Neural progenitor cell (in vitro differentiated cells): ENCODE results near the gene WRAP73. TPM values are rescaled to one million over a fixed set of nuclear protein-coding genes. Genes with fewer than 3 reads are reported as not detected.

ENCODE experiments used
- DNase-seq: peaks from one replicate; pipeline ENCODE4 v3.0.0-alpha.2; 2016; ENCODE audit warnings: low spot score
- H2AFZ ChIP-seq: fragments of 200-600 bp; sonication (generic); replicated peaks from 2 replicates; pipeline ENCODE4 v1.6.1; 2016; ENCODE audit warnings: antibody characterized with exemption
- H3F3A ChIP-seq: fragments of 200-600 bp; sonication (generic); 2 replicates; pipeline ENCODE4 v1.6.1; 2016; ENCODE audit warnings: antibody characterized with exemption, low read depth
- H3K27ac ChIP-seq: fragments of 200-600 bp; sonication (generic); 2 replicates; pipeline ENCODE4 v1.5.1; 2016; ENCODE audit warnings: mild to moderate bottlenecking
- H3K27me3 ChIP-seq: fragments of 200-600 bp; sonication (generic); 2 replicates; pipeline ENCODE4 v1.6.1; 2016; ENCODE audit warnings: mild to moderate bottlenecking, moderate library complexity
- H3K36me3 ChIP-seq: fragments of 200-600 bp; sonication (generic); 2 replicates; pipeline ENCODE4 v1.5.1; 2016
- H3K4me1 ChIP-seq: fragments of 200-600 bp; sonication (generic); 2 replicates; pipeline ENCODE4 v1.6.1; 2016; ENCODE audit warnings: mixed run types
- H3K4me2 ChIP-seq: fragments of 200-600 bp; sonication (generic); 2 replicates; pipeline ENCODE4 v1.6.1; 2016
- H3K4me3 ChIP-seq: fragments of 200-600 bp; sonication (generic); 2 replicates; pipeline ENCODE4 v1.5.1; 2016
- H3K79me2 ChIP-seq: fragments of 200-600 bp; sonication (generic); 2 replicates; pipeline ENCODE4 v1.6.1; 2016; ENCODE audit warnings: low read depth
- H3K9ac ChIP-seq: fragments of 200-600 bp; sonication (generic); 2 replicates; pipeline ENCODE4 v1.6.1; 2016
- H3K9me3 ChIP-seq: fragments of 200-600 bp; sonication (generic); 2 replicates; pipeline ENCODE4 v1.5.1; 2016; ENCODE audit warnings: low read depth
- H4K20me1 ChIP-seq: fragments of 200-600 bp; sonication (generic); 2 replicates; pipeline ENCODE4 v1.6.1; 2016; ENCODE audit warnings: low read depth
- H3K27ac Mint-ChIP-seq: 3 replicates; pipeline ENCODE4 v1.8.0; 2021; ENCODE audit warnings: mixed read lengths
- H3K27me3 Mint-ChIP-seq: 2 replicates; pipeline ENCODE4 v1.8.0; 2022; ENCODE audit warnings: low read depth, mild to moderate bottlenecking, inconsistent platforms, moderate library complexity, mixed read lengths; ENCODE audit not compliant: insufficient read depth
- H3K36me3 Mint-ChIP-seq: 3 replicates; pipeline ENCODE4 v1.8.0; 2021; ENCODE audit warnings: mixed read lengths
- H3K4me1 Mint-ChIP-seq: 3 replicates; pipeline ENCODE4 v1.8.0; 2021; ENCODE audit warnings: mixed read lengths
- H3K4me3 Mint-ChIP-seq: 3 replicates; pipeline ENCODE4 v1.8.0; 2021; ENCODE audit warnings: mild to moderate bottlenecking, moderate library complexity, mixed read lengths
- H3K9me3 Mint-ChIP-seq: 3 replicates; pipeline ENCODE4 v1.8.0; 2020; ENCODE audit warnings: mixed read lengths
- EZH2 ChIP-seq: fragments of 200-600 bp; sonication (generic); IDR thresholded peaks from 2 replicates; pipeline ENCODE4 v1.6.1; 2017; ENCODE audit warnings: antibody characterized with exemption, mild to moderate bottlenecking, moderate library complexity
- EZH2phosphoT487 ChIP-seq: fragments of 200-600 bp; sonication (generic); IDR thresholded peaks from 2 replicates; pipeline ENCODE4 v1.6.1; 2017; ENCODE audit warnings: antibody characterized with exemption
- total RNA-seq: library from RNA; depleted of rRNA; stranded (reverse); fragments of >200 nt; gene quantifications from 2 replicates; pipeline ENCODE4 v1.2.3, GENCODE V29; 2015; ENCODE audit warnings: low replicate concordance
- TF ChIP-seq, protein P1 (sequence below): fragments of 200-600 bp; sonication (generic); IDR thresholded peaks from 2 replicates; pipeline ENCODE4 v1.5.1; 2017; ENCODE audit warnings: antibody characterized with exemption, mild to moderate bottlenecking

The WRAP73 gene
- total RNA-seq, 1 donor from 2014 or later: 12.0 TPM

DNA sequence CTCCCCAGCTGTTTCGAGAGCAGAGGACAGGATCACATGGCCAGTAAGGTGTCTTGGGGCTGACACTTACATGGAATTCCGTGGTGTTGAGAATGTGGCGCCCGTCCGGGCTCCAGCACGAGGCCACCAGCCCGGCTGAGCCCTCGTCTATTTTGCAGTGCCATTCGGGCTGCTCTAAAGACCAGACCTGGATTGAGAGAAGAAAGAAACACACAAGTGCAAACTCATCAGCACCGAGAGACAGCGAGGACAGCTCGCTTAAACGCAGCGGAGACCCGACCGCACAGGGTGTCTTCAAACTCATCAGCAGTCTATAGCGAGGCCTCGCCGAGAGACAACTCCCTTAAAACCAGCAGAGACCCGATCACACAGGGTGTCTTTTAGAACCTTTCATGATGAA is 3.3 kb downstream of the WRAP73 start:
- Histone ChIP-seq H3K4me2 (no peak overlapping the region), H3K4me1 (peaks cover 4% of the 10 kb centered on the region), H2AFZ (no peak overlapping the region), H3F3A (peaks cover 13% of the 10 kb centered on the region), H4K20me1 (peaks cover 29% of the 10 kb centered on the region), H3K79me2 (peaks cover 11% of the 10 kb centered on the region), H3K4me3 (no peak overlapping the region), H3K27me3 (peaks cover 19% of the 10 kb centered on the region), H3K9ac (no peak overlapping the region), H3K27ac (no peak overlapping the region), H3K36me3 (no peaks in the 10 kb centered on the region), H3K9me3 (no peaks in the 10 kb centered on the region)
- peaks cover 13% of the 10 kb centered on the region for H3K27me3 Mint-ChIP-seq
- H3K36me3 Mint-ChIP-seq: peaks cover 13% of the 10 kb centered on the region
- H3K4me1 Mint-ChIP-seq: peaks cover 16% of the 10 kb centered on the region
- H3K4me3 Mint-ChIP-seq: no peak overlapping the region
- peaks cover 2% of the 10 kb centered on the region for H3K9me3 Mint-ChIP-seq
- H3K27ac Mint-ChIP-seq: no peak overlapping the region
- no peak for DNase-seq
- TF ChIP-seq, protein P1, sequence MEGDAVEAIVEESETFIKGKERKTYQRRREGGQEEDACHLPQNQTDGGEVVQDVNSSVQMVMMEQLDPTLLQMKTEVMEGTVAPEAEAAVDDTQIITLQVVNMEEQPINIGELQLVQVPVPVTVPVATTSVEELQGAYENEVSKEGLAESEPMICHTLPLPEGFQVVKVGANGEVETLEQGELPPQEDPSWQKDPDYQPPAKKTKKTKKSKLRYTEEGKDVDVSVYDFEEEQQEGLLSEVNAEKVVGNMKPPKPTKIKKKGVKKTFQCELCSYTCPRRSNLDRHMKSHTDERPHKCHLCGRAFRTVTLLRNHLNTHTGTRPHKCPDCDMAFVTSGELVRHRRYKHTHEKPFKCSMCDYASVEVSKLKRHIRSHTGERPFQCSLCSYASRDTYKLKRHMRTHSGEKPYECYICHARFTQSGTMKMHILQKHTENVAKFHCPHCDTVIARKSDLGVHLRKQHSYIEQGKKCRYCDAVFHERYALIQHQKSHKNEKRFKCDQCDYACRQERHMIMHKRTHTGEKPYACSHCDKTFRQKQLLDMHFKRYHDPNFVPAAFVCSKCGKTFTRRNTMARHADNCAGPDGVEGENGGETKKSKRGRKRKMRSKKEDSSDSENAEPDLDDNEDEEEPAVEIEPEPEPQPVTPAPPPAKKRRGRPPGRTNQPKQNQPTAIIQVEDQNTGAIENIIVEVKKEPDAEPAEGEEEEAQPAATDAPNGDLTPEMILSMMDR: no peak
- TF ChIP-seq EZH2phosphoT487: no peak
- no peak for TF ChIP-seq EZH2

DNA sequence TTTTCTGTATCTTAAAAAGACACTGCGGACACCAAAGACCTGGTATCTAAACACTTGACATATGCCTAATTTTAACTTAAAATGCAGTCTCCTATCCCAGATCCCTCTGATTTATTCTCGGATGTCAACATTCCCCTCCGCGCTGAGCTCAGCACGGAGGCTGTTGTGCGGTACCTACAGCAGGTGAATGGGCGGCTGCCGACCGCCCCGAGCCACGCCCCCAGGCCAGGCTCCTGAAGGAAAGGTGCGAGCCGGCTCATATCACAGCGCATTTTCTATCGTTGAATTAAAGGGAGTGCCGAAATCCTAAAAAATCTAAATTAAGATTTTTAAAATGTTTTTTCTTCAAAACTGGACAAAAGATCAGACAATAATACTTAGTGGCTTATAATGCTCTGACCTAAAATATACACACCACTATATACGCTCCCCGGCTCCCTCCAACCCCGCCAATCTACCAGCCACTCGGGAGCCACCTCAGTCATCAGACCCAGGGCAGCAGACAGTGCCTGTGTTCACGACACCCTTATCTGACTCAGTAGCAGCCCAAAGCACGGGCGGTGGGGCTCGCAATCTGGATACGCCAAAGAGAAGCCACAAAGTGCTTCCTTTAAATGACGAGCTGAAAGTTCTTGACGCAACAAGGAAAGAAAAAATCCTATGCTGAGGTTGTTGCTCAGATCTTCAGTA is 4.1 kb downstream of the WRAP73 start:
- Histone ChIP-seq H3K4me3 (no peak overlapping the region), H2AFZ (no peak overlapping the region), H3F3A (peaks cover 6% of the 10 kb centered on the region), H4K20me1 (peaks cover 23% of the 10 kb centered on the region), H3K4me2 (no peak overlapping the region), H3K79me2 (peaks cover 11% of the 10 kb centered on the region), H3K36me3 (no peaks in the 10 kb centered on the region), H3K27me3 (peaks cover 11% of the 10 kb centered on the region), H3K4me1 (peaks cover 4% of the 10 kb centered on the region), H3K27ac (no peak overlapping the region), H3K9ac (no peak overlapping the region), H3K9me3 (no peaks in the 10 kb centered on the region)
- peaks cover 14% of the 10 kb centered on the region for H3K4me1 Mint-ChIP-seq
- H3K36me3 Mint-ChIP-seq: peaks cover 13% of the 10 kb centered on the region
- no peak overlapping the region for H3K27ac Mint-ChIP-seq
- H3K4me3 Mint-ChIP-seq: no peak overlapping the region
- peaks cover 8% of the 10 kb centered on the region for H3K27me3 Mint-ChIP-seq
- no peak for DNase-seq
- H3K9me3 Mint-ChIP-seq: peaks cover 2% of the 10 kb centered on the region
- TF ChIP-seq EZH2 (no peak), EZH2phosphoT487 (no peak)
- TF ChIP-seq, protein P1: no peak

DNA sequence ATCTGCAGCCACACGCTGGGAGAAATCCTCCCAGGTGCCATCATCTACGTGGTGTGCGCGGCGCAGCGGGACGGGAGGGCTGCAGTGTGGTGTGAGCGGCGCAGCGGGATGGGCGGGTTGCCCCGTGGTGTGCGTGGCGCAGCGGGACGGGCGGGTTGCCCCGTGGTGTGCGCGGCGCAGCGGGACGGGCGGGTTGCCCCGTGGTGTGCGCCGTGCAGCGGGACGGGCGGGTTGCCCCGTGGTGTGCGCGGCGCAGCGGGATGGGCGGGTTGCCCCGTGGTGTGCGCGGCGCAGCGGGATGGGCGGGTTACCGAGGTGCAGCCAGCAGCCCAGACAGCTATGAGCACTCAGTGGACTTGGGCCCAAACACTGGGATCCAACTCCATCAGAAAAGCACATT is 4.7 kb downstream of the WRAP73 start:
- H3K4me2 ChIP-seq: no peak overlapping the region
- H3K36me3 ChIP-seq: no peaks in the 10 kb centered on the region
- H3F3A ChIP-seq: peaks cover 6% of the 10 kb centered on the region
- H3K4me3 ChIP-seq: no peak overlapping the region
- H3K27ac Mint-ChIP-seq: no peak overlapping the region
- peaks cover 4% of the 10 kb centered on the region for H3K4me1 ChIP-seq
- no peak overlapping the region for H2AFZ ChIP-seq
- peaks cover 18% of the 10 kb centered on the region for H4K20me1 ChIP-seq
- DNase-seq: no peak
- H3K9me3 Mint-ChIP-seq: no peaks in the 10 kb centered on the region
- peaks cover 5% of the 10 kb centered on the region for H3K27me3 Mint-ChIP-seq
- H3K27ac ChIP-seq: no peak overlapping the region
- H3K9ac ChIP-seq: no peak overlapping the region
- H3K4me3 Mint-ChIP-seq: no peak overlapping the region
- peaks cover 11% of the 10 kb centered on the region for H3K4me1 Mint-ChIP-seq
- peaks cover 13% of the 10 kb centered on the region for H3K36me3 Mint-ChIP-seq
- no peaks in the 10 kb centered on the region for H3K9me3 ChIP-seq
- H3K27me3 ChIP-seq: peaks cover 5% of the 10 kb centered on the region
- H3K79me2 ChIP-seq: peaks cover 11% of the 10 kb centered on the region
- TF ChIP-seq EZH2 (no peak), EZH2phosphoT487 (no peak)
- TF ChIP-seq, protein P1: no peak
